RWPE2 (cell line): Measurements from ENCODE around the gene FRMPD2.
A peak's percentile ranks its signal among the peaks of the same experiment; 100 is the strongest.
"Not testable (repeated sequence)": the region's sequence is repeated elsewhere in the genome, so short reads cannot be mapped to it uniquely, and the experiment has no call there.

Source experiments
- ATAC-seq: fragments of 200-7000 bp; cut with Tn5 transposase; 3 replicates; pipeline ENCODE4 v1.9.1; 2021; ENCODE audit warnings: low read depth
- DNase-seq: peaks from one replicate; pipeline ENCODE4 v3.0.0-alpha.2; 2020; ENCODE audit warnings: low spot score
- H3K27ac ChIP-seq: fragments of 450-650 bp; 2 replicates; pipeline ENCODE4 v1.5.1; 2017; ENCODE audit warnings: mild to moderate bottlenecking; ENCODE audit not compliant: poor library complexity, severe bottlenecking
- H3K27me3 ChIP-seq: fragments of 250-450 bp; sonication (Bioruptor Pico); 2 replicates; pipeline ENCODE4 v1.5.1; 2021; ENCODE audit warnings: mild to moderate bottlenecking, moderate library complexity; ENCODE audit not compliant: insufficient read depth, poor library complexity, severe bottlenecking
- H3K36me3 ChIP-seq: fragments of 250-450 bp; sonication (Bioruptor Pico); 2 replicates; pipeline ENCODE4 v1.5.1; 2020; ENCODE audit warnings: low read depth, mild to moderate bottlenecking, moderate library complexity
- H3K4me1 ChIP-seq: fragments of 250-450 bp; sonication (Bioruptor Pico); 2 replicates; pipeline ENCODE4 v1.5.1; 2021; ENCODE audit warnings: mild to moderate bottlenecking, moderate library complexity; ENCODE audit not compliant: insufficient read depth, poor library complexity, severe bottlenecking
- H3K4me3 ChIP-seq: fragments of 250-450 bp; sonication (Bioruptor Pico); 2 replicates; pipeline ENCODE4 v1.5.1; 2021; ENCODE audit warnings: mild to moderate bottlenecking, moderate library complexity; ENCODE audit not compliant: severe bottlenecking
- H3K9me3 ChIP-seq: fragments of 250-450 bp; sonication (Bioruptor Pico); 2 replicates; pipeline ENCODE4 v1.5.1; 2021; ENCODE audit warnings: mild to moderate bottlenecking, moderate library complexity; ENCODE audit not compliant: severe bottlenecking
- TF ChIP-seq, protein P1 (sequence below): fragments of 450-650 bp; IDR thresholded peaks from one replicate; pipeline ENCODE4 v1.5.1; 2017; ENCODE audit warnings: mild to moderate bottlenecking, moderate library complexity; ENCODE audit not compliant: poor library complexity, severe bottlenecking

Gene FRMPD2

DNA sequence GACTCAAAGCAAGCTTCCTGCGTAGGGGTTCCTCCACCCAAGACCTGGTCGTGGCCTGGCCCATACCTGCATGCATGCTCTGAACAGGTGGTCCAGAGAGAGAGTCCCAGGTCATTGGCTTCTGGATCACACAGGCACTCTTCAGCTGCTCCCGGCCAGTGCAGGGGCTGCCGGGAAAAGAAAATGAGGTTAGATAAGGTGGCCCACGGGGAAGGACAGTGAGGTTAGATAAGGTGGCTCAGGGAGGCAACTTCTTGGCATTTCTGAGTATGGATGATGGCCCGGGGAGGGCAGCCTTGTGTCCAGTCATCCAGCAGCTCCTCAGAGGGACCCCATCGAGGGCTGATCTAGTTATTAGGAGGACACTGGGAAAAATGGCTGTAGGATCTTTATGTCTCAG lies 87.4 kb downstream of the FRMPD2 start:
- Histone ChIP-seq H3K27ac (no peak overlapping the region), H3K4me1 (no peaks in the 10 kb centered on the region), H3K36me3 (no peaks in the 10 kb centered on the region), H3K9me3 (no peaks in the 10 kb centered on the region), H3K4me3 (no peak overlapping the region), H3K27me3 (no peaks in the 10 kb centered on the region)
- ATAC-seq (no peak), DNase-seq (no peak)
- TF ChIP-seq, protein P1, sequence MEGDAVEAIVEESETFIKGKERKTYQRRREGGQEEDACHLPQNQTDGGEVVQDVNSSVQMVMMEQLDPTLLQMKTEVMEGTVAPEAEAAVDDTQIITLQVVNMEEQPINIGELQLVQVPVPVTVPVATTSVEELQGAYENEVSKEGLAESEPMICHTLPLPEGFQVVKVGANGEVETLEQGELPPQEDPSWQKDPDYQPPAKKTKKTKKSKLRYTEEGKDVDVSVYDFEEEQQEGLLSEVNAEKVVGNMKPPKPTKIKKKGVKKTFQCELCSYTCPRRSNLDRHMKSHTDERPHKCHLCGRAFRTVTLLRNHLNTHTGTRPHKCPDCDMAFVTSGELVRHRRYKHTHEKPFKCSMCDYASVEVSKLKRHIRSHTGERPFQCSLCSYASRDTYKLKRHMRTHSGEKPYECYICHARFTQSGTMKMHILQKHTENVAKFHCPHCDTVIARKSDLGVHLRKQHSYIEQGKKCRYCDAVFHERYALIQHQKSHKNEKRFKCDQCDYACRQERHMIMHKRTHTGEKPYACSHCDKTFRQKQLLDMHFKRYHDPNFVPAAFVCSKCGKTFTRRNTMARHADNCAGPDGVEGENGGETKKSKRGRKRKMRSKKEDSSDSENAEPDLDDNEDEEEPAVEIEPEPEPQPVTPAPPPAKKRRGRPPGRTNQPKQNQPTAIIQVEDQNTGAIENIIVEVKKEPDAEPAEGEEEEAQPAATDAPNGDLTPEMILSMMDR = no peak

DNA sequence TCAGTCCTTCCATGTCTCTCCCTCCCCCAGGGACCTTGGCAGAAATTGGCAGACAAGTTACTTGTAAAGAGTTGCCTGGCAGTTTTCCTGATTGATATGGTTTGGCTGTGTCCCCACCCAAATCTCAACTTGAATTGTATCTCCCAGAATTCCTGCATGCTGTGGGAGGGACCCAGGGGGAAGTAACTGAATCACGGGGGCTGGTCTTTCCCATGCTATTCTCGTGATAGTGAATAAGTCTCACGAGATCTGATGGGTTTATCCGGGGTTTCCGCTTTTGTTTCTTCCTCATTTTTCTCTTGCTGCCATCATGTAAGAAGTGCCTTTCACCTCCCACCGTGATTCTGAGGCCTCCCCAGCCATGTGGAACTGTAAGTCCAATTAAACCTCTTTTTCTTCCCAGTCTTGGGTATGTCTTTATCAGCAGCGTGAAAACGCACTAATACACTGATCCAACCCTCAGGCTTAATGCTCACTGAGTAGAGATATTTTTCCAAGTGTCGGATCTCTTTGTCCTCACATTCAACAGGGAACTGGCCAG lies 88.2 kb downstream of the FRMPD2 start:
- H3K27ac ChIP-seq, DNase-seq, H3K4me1 ChIP-seq, H3K9me3 ChIP-seq, ATAC-seq, H3K4me3 ChIP-seq, H3K27me3 ChIP-seq, H3K36me3 ChIP-seq: not testable (repeated sequence)

DNA sequence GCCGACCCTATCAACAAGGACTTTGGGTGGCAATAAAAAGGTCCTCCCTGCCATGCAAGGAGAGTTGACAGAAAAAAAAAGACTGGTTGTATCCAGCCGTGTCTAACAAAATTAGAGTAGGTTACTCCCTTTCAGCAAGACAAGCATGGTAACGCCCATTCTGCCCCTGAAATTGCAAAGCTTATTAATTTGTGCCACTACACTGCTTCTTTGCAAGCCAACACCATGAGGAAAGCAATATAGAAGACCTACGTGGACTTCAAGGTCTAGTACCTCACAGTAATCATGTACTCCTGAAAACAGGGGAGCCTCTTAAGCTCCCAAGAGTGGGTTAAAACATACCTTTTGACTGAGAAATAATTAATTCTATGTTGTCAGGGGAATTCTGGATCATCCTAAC lies 90.3 kb downstream of the FRMPD2 start:
- Histone ChIP-seq H3K27me3 (no peaks in the 10 kb centered on the region), H3K4me3 (no peak overlapping the region), H3K36me3 (no peaks in the 10 kb centered on the region), H3K27ac (no peak overlapping the region), H3K9me3 (no peaks in the 10 kb centered on the region), H3K4me1 (no peaks in the 10 kb centered on the region)
- DNase-seq (no peak), ATAC-seq (no peak)
- TF ChIP-seq, protein P1 = no peak

DNA sequence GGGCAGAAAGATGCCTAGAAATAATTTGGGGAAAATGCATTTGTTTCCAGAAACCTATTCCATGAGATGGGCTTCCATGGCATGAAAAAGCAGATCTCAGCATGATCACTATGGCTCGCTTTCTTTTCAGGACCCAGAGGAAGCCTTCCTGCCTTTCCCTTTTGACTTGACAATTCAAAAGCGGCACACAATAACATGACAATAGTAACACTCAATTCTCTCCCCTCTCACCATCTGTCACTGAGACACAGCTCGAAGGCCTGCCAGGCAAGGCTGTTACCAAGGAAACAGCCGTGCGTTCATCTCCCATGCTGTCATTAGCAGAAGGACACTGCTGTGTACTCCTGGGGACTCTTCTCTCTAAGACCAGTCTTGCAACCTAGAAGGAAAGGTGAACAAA lies 101.8 kb downstream of the FRMPD2 start:
- not testable (repeated sequence) for DNase-seq, H3K4me3 ChIP-seq, H3K27me3 ChIP-seq, H3K4me1 ChIP-seq, H3K9me3 ChIP-seq, ATAC-seq, H3K36me3 ChIP-seq, H3K27ac ChIP-seq

DNA sequence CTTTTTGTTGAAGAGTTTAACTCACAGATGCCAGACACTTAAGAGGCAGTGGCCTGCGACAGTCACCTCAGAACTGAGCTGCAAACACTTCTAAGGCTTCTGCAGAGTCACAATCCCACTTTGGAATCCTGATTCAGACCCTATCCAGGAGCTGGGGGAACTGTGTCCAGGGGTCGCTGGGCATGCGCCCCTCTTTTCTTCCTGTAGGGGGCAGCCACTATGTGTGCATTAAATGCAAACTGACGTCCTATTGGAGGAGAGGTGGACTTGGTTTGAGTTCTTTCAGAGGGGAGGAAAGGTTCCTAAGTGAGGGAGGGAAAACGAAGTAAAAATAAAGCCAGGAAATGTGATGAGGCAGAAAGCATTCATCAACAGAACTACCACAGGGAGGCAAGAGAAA lies 113.8 kb downstream of the FRMPD2 start:
- not testable (repeated sequence) for DNase-seq, H3K9me3 ChIP-seq, H3K36me3 ChIP-seq, H3K4me3 ChIP-seq, H3K27ac ChIP-seq, H3K4me1 ChIP-seq, H3K27me3 ChIP-seq, ATAC-seq

DNA sequence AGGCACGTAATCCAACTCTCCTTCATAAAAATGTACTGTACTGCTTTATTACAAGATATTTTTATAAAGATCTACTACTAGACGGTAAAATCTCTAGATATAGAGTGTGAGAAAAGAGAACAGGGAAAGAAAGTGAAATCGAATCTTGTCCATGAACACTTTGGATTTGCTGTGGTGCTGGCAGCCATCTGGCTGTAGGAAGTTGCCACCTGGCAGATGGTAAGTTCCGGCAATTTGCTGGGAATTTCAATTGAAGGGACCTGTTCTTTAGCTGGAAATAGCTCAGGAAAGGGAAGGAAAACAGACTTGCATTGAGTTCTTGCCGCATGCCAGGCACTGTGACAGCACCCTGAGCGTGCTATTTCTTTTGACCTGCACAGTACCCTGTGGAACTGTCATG lies 114.3 kb downstream of the FRMPD2 start:
- H3K4me3 ChIP-seq, H3K4me1 ChIP-seq, H3K27me3 ChIP-seq, ATAC-seq, H3K27ac ChIP-seq, DNase-seq, H3K36me3 ChIP-seq, H3K9me3 ChIP-seq: not testable (repeated sequence)

DNA sequence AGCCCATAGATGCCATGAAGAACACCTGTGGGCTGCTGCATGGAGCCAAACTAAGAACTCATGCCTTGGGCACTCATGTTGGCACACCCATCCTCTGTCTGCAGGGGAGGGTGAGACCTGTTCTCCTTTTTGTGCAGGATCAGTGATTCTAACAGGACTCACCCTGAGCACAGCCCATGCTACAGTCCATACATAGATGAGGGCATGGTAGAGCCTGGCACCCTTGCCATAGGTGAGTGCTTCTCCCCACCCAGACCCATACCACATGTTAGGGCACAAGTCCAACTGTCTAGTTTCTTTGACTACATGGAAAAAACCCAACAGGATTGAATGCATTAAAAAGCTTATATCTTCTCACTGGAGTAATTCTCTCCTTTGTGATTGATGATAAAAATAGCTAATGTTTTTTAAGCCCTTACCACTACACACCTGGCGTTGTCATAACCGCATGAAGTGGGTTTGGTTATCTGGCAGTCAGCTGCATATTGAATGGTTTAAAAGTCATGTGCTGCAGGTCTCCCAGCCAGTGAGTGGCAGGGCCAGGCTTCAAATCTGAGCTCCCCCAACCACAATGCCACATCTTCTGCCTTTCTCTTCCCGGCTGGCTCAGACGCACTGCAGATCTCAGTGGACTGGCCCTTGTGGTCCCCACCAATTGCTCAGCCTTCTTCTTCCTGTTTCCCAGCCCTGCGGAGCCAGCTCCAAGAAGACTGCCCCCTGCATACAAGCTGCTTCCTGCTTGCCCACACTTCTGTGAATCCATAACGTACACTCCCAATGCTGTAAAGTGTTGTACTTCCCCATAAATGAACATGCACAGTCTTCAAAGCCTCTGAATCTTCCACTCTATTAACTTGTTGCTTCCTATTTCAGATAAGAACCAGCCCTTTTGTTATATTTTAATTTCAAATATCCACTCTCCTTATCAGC lies 120.0 kb downstream of the FRMPD2 start:
- not testable (repeated sequence) for H3K4me3 ChIP-seq, H3K4me1 ChIP-seq, DNase-seq, H3K9me3 ChIP-seq, H3K27ac ChIP-seq, ATAC-seq, H3K36me3 ChIP-seq, H3K27me3 ChIP-seq

DNA sequence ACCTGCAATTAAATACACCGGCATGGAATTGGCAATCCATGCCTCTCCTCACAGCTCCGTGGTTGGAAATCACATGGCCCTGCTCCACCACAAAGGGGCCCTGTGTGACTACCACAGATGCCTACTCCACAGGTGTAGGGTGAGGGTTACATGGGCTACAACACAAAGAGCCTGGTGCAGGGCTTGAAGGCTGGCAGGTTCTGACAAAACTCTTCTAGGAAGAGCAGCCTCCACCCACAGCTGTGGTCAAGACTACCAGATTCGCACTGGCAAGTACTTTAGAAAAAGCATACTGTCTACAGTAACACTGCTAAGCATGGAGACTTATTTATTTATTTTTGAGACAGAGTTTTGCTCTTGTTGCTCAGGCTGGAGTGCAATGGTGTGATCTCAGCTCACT lies 126.9 kb downstream of the FRMPD2 start:
- not testable (repeated sequence) for H3K27ac ChIP-seq, H3K4me3 ChIP-seq, H3K27me3 ChIP-seq, H3K36me3 ChIP-seq, H3K4me1 ChIP-seq, H3K9me3 ChIP-seq, DNase-seq, ATAC-seq

DNA sequence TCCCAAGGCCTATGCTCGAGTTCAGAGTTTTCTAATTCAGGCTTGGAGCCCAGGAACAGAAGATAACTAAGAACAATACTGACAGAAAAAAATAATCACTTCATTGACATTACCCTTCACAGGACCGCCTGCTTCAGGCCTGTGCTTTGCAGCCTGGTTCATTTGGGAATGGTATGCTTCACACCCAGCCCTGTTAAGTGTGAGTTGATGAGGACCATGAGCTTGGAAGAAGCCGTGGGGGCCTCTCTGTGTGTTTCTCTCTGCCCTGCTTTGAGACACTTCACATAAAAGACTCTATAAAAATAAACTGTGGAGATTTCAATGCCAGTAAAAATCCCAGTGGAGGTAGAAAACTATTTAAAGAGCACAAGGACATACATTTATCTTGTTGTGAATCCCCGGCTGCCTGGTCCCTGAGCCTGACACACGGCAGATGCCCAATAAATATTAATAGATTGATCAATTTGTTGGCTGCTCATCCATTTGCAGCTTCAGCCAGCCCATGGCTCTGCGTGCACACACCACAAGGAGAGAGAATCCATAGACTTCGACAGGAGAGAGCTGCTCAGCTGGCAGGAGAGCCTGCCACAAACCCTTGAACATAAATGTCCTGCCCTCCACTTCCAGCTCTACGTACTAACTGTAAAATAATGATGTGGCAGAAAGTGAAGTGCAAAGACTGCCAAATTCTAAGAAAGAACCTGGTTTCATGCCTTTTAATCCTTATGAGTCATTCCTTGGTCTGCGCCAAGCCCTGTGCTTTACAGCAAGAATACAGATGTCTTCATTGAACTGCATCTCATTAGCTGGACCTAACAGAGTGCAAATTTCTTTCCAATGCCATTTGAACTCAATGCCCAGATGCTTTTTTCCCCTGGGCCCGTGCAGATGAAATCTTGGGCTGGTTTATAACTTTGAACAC lies 130.5 kb downstream of the FRMPD2 start:
- H3K9me3 ChIP-seq, H3K4me3 ChIP-seq, H3K36me3 ChIP-seq, H3K27me3 ChIP-seq, DNase-seq, H3K27ac ChIP-seq, H3K4me1 ChIP-seq: not testable (repeated sequence)
- peak; percentile 49; the same call in 2 of the 3 replicates for ATAC-seq
